ENCODE results near the gene BACH1.

The BACH1 gene

GRCh38 chr21:29330797-29331196 is 32.1 kb downstream of the BACH1 start:
- Histone ChIP-seq H3K36me3 (replicated peaks in 1 of 2; ENCODE audit: control insufficient read depth in 2 of 2, insufficient read depth in 2 of 2, low read length in 2 of 2) (peaks cover 10 to 87% of the 10 kb centered on the region in 2 donors), H3K9ac (ENCODE audit: low read depth, low read length, poor library complexity) (no peak overlapping the region), H3K18ac (ENCODE audit: low read length) (no peak overlapping the region), H2AFZ (ENCODE audit: low read length) (no peak overlapping the region), H2BK120ac (ENCODE audit: low read depth, low read length) (no peak overlapping the region), H3K23ac (ENCODE audit: low read depth, low read length, poor library complexity) (no peak overlapping the region), H2BK5ac (ENCODE audit: low read length) (no peak overlapping the region), H2BK12ac (ENCODE audit: low read length) (no peak overlapping the region), H4K8ac (ENCODE audit: low read depth, low read length) (no peak overlapping the region), H3K27ac (replicated peaks; ENCODE audit: low read length) (no peak overlapping the region), H3K9me3 (replicated peaks in 1 of 2; ENCODE audit: control insufficient read depth in 2 of 2, insufficient read depth in 1 of 2, low read depth in 1 of 2, low read length in 2 of 2) (no peaks in the 10 kb centered on the region), H3K79me1 (ENCODE audit: low read depth, low read length) (peaks cover 5% of the 10 kb centered on the region), H3K14ac (ENCODE audit: low read length) (no peak overlapping the region), H3K4ac (ENCODE audit: low read length) (no peak overlapping the region), H3K4me2 (ENCODE audit: insufficient read depth, low read length, poor library complexity, severe bottlenecking) (no peak overlapping the region), H3K27me3 (ENCODE audit: control insufficient read depth in 3 of 3, insufficient read depth in 3 of 3, low read depth in 1 of 3, low read length in 3 of 3) (no peaks in the 10 kb centered on the region), H2AK5ac (ENCODE audit: low read depth, low read length) (no peak overlapping the region), H2BK15ac (ENCODE audit: low read length) (no peak overlapping the region), H3K4me1 (ENCODE audit: control insufficient read depth in 2 of 2, insufficient read depth in 1 of 2, low read depth in 1 of 2, low read length in 2 of 2) (no peaks in the 10 kb centered on the region), H3K4me3 (ENCODE audit: low read length in 2 of 2) (no peak overlapping the region), H4K91ac (ENCODE audit: low read depth, low read length, poor library complexity) (no peak overlapping the region)
- DNase-seq (ENCODE audit: low spot score): no peak
- no CpG with 5 or more reads among the region's 1 CpG for WGBS, 2 donors (ENCODE audit: extremely low coverage in 2 of 2, insufficient read length in 2 of 2, insufficient replicate concordance in 1 of 2)

DNA sequence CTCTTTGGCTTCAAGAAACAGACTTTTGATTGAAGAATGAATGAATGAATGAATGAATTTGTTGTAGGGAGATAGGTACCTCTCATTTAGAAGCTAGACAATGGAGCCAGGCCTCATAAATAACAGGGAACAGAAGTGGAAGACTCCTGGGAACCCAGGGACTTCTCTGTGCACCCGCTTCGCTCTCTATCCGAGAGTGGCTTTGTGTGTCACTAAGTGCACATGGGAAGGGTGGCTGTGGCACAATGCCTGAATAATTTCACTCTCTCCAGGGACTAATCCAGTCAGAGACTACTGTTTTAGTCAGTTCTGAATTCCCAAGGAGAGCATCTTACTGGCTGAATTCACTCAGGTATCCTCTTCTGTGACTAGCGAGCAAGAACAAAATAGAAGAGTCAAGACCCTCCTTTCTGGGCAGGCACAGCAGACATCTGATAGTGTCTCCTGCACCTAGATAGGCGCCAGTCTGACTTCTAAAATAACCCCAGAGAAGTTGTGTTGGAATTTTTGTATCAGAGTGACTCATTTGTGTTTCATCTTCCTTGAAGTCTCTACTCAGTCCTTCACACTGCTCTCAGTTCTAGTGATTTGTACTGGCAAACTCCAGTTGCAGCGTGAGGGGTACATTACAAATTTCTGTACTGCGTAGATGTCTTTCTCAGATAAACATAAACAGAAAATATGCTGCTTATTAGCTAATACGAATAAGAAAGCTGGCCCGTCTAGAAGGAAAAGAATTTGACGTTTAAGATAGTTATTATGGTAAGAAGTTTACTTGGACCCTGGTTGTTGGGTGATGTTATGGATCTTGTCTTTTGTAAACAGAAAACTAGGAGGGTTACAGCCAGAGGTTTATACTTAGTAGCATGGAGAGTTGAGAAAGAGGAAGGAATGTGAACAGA is 34.0 kb downstream of the BACH1 start:
- peaks cover 5% of the 10 kb centered on the region for H3K79me1 ChIP-seq (ENCODE audit: low read depth, low read length)
- no peak overlapping the region for H3K4me2 ChIP-seq (ENCODE audit: insufficient read depth, low read length, poor library complexity, severe bottlenecking)
- no peak overlapping the region for H3K18ac ChIP-seq (ENCODE audit: low read length)
- WGBS, 2 donors (ENCODE audit: extremely low coverage in 2 of 2, insufficient read length in 2 of 2, insufficient replicate concordance in 1 of 2): no CpG with 5 or more reads among the region's 10 CpGs
- H2BK120ac ChIP-seq (ENCODE audit: low read depth, low read length): no peak overlapping the region
- H3K4me1 ChIP-seq (ENCODE audit: control insufficient read depth in 2 of 2, insufficient read depth in 1 of 2, low read depth in 1 of 2, low read length in 2 of 2): no peaks in the 10 kb centered on the region
- no peak overlapping the region for H3K23ac ChIP-seq (ENCODE audit: low read depth, low read length, poor library complexity)
- no peak overlapping the region for H3K9ac ChIP-seq (ENCODE audit: low read depth, low read length, poor library complexity)
- DNase-seq (ENCODE audit: low spot score): no peak
- H3K4ac ChIP-seq (ENCODE audit: low read length): no peak overlapping the region
- no peaks in the 10 kb centered on the region for H3K27me3 ChIP-seq (ENCODE audit: control insufficient read depth in 3 of 3, insufficient read depth in 3 of 3, low read depth in 1 of 3, low read length in 3 of 3)
- H2AFZ ChIP-seq (ENCODE audit: low read length): no peak overlapping the region
- H3K27ac ChIP-seq (replicated peaks; ENCODE audit: low read length): no peak overlapping the region
- H3K36me3 ChIP-seq (replicated peaks in 1 of 2; ENCODE audit: control insufficient read depth in 2 of 2, insufficient read depth in 2 of 2, low read length in 2 of 2): peaks cover 7 to 85% of the 10 kb centered on the region in 2 donors
- no peak overlapping the region for H4K8ac ChIP-seq (ENCODE audit: low read depth, low read length)
- H3K14ac ChIP-seq (ENCODE audit: low read length): no peak overlapping the region
- no peak overlapping the region for H3K4me3 ChIP-seq (ENCODE audit: low read length in 2 of 2)
- H2BK5ac ChIP-seq (ENCODE audit: low read length): no peak overlapping the region
- no peak overlapping the region for H4K91ac ChIP-seq (ENCODE audit: low read depth, low read length, poor library complexity)
- H3K9me3 ChIP-seq (replicated peaks in 1 of 2; ENCODE audit: control insufficient read depth in 2 of 2, insufficient read depth in 1 of 2, low read depth in 1 of 2, low read length in 2 of 2): no peaks in the 10 kb centered on the region
- no peak overlapping the region for H2BK12ac ChIP-seq (ENCODE audit: low read length)
- H2AK5ac ChIP-seq (ENCODE audit: low read depth, low read length): no peak overlapping the region
- no peak overlapping the region for H2BK15ac ChIP-seq (ENCODE audit: low read length)

GRCh38 chr21:29333406-29333805 is 34.7 kb downstream of the BACH1 start:
- Histone ChIP-seq H3K14ac (ENCODE audit: low read length) (no peak overlapping the region), H3K18ac (ENCODE audit: low read length) (no peak overlapping the region), H3K36me3 (replicated peaks in 1 of 2; ENCODE audit: control insufficient read depth in 2 of 2, insufficient read depth in 2 of 2, low read length in 2 of 2) (peaks cover 7 to 84% of the 10 kb centered on the region in 2 donors), H2BK12ac (ENCODE audit: low read length) (no peak overlapping the region), H4K91ac (ENCODE audit: low read depth, low read length, poor library complexity) (no peak overlapping the region), H3K27ac (replicated peaks; ENCODE audit: low read length) (no peak overlapping the region), H2BK15ac (ENCODE audit: low read length) (no peak overlapping the region), H3K4ac (ENCODE audit: low read length) (no peak overlapping the region), H2AFZ (ENCODE audit: low read length) (no peak overlapping the region), H3K4me1 (ENCODE audit: control insufficient read depth in 2 of 2, insufficient read depth in 1 of 2, low read depth in 1 of 2, low read length in 2 of 2) (no peaks in the 10 kb centered on the region), H2BK120ac (ENCODE audit: low read depth, low read length) (no peak overlapping the region), H3K4me2 (ENCODE audit: insufficient read depth, low read length, poor library complexity, severe bottlenecking) (no peak overlapping the region), H3K9ac (ENCODE audit: low read depth, low read length, poor library complexity) (no peak overlapping the region), H3K27me3 (ENCODE audit: control insufficient read depth in 3 of 3, insufficient read depth in 3 of 3, low read depth in 1 of 3, low read length in 3 of 3) (no peaks in the 10 kb centered on the region), H3K79me1 (ENCODE audit: low read depth, low read length) (peaks cover 5% of the 10 kb centered on the region), H2AK5ac (ENCODE audit: low read depth, low read length) (no peak overlapping the region), H3K9me3 (replicated peaks in 1 of 2; ENCODE audit: control insufficient read depth in 2 of 2, insufficient read depth in 1 of 2, low read depth in 1 of 2, low read length in 2 of 2) (no peaks in the 10 kb centered on the region), H3K23ac (ENCODE audit: low read depth, low read length, poor library complexity) (no peak overlapping the region), H3K4me3 (ENCODE audit: low read length in 2 of 2) (no peak overlapping the region), H2BK5ac (ENCODE audit: low read length) (no peak overlapping the region), H4K8ac (ENCODE audit: low read depth, low read length) (no peak overlapping the region)
- DNase-seq (ENCODE audit: low spot score): no peak
- WGBS, 2 donors (ENCODE audit: extremely low coverage in 2 of 2, insufficient read length in 2 of 2, insufficient replicate concordance in 1 of 2): no CpG with 5 or more reads among the region's 1 CpG

- H3K4ac ChIP-seq (ENCODE audit: low read length): no peak overlapping the region
- peaks cover 3 to 77% of the 10 kb centered on the region in 2 donors for H3K36me3 ChIP-seq (replicated peaks in 1 of 2; ENCODE audit: control insufficient read depth in 2 of 2, insufficient read depth in 2 of 2, low read length in 2 of 2)
- H3K27ac ChIP-seq (replicated peaks; ENCODE audit: low read length): no peak overlapping the region
- H3K4me2 ChIP-seq (ENCODE audit: insufficient read depth, low read length, poor library complexity, severe bottlenecking): no peak overlapping the region
- H3K27me3 ChIP-seq (ENCODE audit: control insufficient read depth in 3 of 3, insufficient read depth in 3 of 3, low read depth in 1 of 3, low read length in 3 of 3): no peaks in the 10 kb centered on the region
- DNase-seq (ENCODE audit: low spot score): no peak
- H2BK12ac ChIP-seq (ENCODE audit: low read length): no peak overlapping the region
- H3K23ac ChIP-seq (ENCODE audit: low read depth, low read length, poor library complexity): no peak overlapping the region
- no peak overlapping the region for H4K91ac ChIP-seq (ENCODE audit: low read depth, low read length, poor library complexity)
- no peak overlapping the region for H3K4me3 ChIP-seq (ENCODE audit: low read length in 2 of 2)
- no peak overlapping the region for H2BK15ac ChIP-seq (ENCODE audit: low read length)
- H2BK5ac ChIP-seq (ENCODE audit: low read length): no peak overlapping the region
- H3K79me1 ChIP-seq (ENCODE audit: low read depth, low read length): no peaks in the 10 kb centered on the region
- H2AFZ ChIP-seq (ENCODE audit: low read length): no peak overlapping the region
- no peak overlapping the region for H2BK120ac ChIP-seq (ENCODE audit: low read depth, low read length)
- H2AK5ac ChIP-seq (ENCODE audit: low read depth, low read length): no peak overlapping the region
- no peaks in the 10 kb centered on the region for H3K9me3 ChIP-seq (replicated peaks in 1 of 2; ENCODE audit: control insufficient read depth in 2 of 2, insufficient read depth in 1 of 2, low read depth in 1 of 2, low read length in 2 of 2)
- no peak overlapping the region for H3K9ac ChIP-seq (ENCODE audit: low read depth, low read length, poor library complexity)
- H3K4me1 ChIP-seq (ENCODE audit: control insufficient read depth in 2 of 2, insufficient read depth in 1 of 2, low read depth in 1 of 2, low read length in 2 of 2): no peaks in the 10 kb centered on the region
- no peak overlapping the region for H3K18ac ChIP-seq (ENCODE audit: low read length)
- H3K14ac ChIP-seq (ENCODE audit: low read length): no peak overlapping the region
- no CpG with 5 or more reads among the region's 11 CpGs for WGBS, 2 donors (ENCODE audit: extremely low coverage in 2 of 2, insufficient read length in 2 of 2, insufficient replicate concordance in 1 of 2)
- H4K8ac ChIP-seq (ENCODE audit: low read depth, low read length): no peak overlapping the region
These were observed 36.2 kb downstream of the BACH1 start for GRCh38 chr21:29334717-29335428.
